Activated naive CD4-positive, alpha-beta T cell treated with anti-CD3 and anti-CD28 coated beads, Interleukin-2, amount 50 U/mL, for 24 hours (primary cell): ENCODE measurements around the gene CLEC4E.
"Not testable (repeated sequence)": the region's sequence is repeated elsewhere in the genome, so short reads cannot be mapped to it uniquely, and the experiment has no call there.

Experiments used
- H3K27ac Mint-ChIP-seq: one replicate; pipeline ENCODE4 v1.8.0; 2021; ENCODE audit warnings: mild to moderate bottlenecking, mixed read lengths
- H3K27me3 Mint-ChIP-seq: one replicate; pipeline ENCODE4 v1.8.0; 2021; ENCODE audit warnings: mixed read lengths
- H3K36me3 Mint-ChIP-seq: one replicate; pipeline ENCODE4 v1.8.0; 2021; ENCODE audit warnings: mixed read lengths
- H3K4me1 Mint-ChIP-seq: one replicate; pipeline ENCODE4 v1.8.0; 2021; ENCODE audit warnings: mixed read lengths
- H3K4me3 Mint-ChIP-seq: one replicate; pipeline ENCODE4 v1.8.0; 2021; ENCODE audit warnings: mild to moderate bottlenecking, mixed read lengths
- H3K9me3 Mint-ChIP-seq: one replicate; pipeline ENCODE4 v1.8.0; 2021; ENCODE audit warnings: mixed read lengths

The CLEC4E gene

DNA sequence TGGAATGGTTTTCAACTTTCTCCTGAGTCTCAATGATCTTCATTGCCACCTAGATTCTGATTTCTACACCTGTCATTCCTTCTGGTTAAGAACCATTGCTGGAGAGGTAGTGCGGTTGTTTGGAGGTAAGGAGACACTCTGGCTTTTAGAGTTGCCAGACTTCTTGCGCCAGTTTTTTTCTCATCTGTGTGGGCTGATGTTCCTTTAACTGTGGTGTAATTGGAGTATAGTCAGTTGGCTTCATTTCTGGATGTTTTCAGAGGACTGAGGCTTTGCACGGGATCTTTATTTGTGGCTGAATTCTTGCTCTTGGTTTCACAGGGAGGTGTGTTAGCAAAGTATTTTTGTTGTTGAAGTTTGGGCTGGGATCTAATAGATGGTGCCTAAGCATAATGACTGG is 33.1 kb downstream of the CLEC4E start:
- H3K9me3 Mint-ChIP-seq = no peaks in the 10 kb centered on the region
- H3K36me3 Mint-ChIP-seq = no peaks in the 10 kb centered on the region
- H3K4me1 Mint-ChIP-seq = no peaks in the 10 kb centered on the region
- no peak overlapping the region for H3K4me3 Mint-ChIP-seq
- no peak overlapping the region for H3K27ac Mint-ChIP-seq
- H3K27me3 Mint-ChIP-seq = peaks cover 5% of the 10 kb centered on the region

DNA sequence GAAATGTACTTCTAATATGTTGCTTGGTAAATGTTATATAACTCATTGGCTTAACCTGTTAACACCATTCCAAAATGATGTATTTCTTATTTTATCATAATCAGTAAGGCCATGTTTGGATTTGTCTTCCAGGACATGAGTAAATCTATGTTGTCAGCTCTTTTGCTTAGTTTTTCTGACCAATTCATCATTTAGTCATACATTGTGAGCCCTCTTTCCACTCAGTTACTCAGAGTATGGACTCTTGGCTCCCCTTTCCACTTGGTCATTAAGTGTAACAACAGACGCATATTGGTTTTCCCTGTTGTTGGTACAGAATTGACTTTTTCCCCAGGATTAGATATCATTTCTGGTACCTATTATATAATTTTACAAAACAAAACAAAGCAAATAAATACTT is 36.4 kb downstream of the CLEC4E start:
- H3K27ac Mint-ChIP-seq = no peak overlapping the region
- H3K9me3 Mint-ChIP-seq = no peaks in the 10 kb centered on the region
- peaks cover 5% of the 10 kb centered on the region for H3K4me1 Mint-ChIP-seq
- no peak overlapping the region for H3K4me3 Mint-ChIP-seq
- H3K27me3 Mint-ChIP-seq = peaks cover under 1% of the 10 kb centered on the region
- H3K36me3 Mint-ChIP-seq = no peaks in the 10 kb centered on the region

GRCh38 chr12:8501720-8502119 is 39.0 kb downstream of the CLEC4E start:
- H3K27me3 Mint-ChIP-seq = peaks cover 1% of the 10 kb centered on the region
- no peak overlapping the region for H3K27ac Mint-ChIP-seq
- no peaks in the 10 kb centered on the region for H3K36me3 Mint-ChIP-seq
- H3K9me3 Mint-ChIP-seq = no peaks in the 10 kb centered on the region
- peaks cover 5% of the 10 kb centered on the region for H3K4me1 Mint-ChIP-seq
- no peak overlapping the region for H3K4me3 Mint-ChIP-seq

- no peaks in the 10 kb centered on the region for H3K36me3 Mint-ChIP-seq
- H3K4me1 Mint-ChIP-seq = peaks cover 5% of the 10 kb centered on the region
- H3K27me3 Mint-ChIP-seq = peaks cover 1% of the 10 kb centered on the region
- no peaks in the 10 kb centered on the region for H3K9me3 Mint-ChIP-seq
- no peak overlapping the region for H3K4me3 Mint-ChIP-seq
- H3K27ac Mint-ChIP-seq = no peak overlapping the region
Observed at GRCh38 chr12:8499616-8500015, 41.1 kb downstream of the CLEC4E start.

- H3K36me3 Mint-ChIP-seq, H3K27ac Mint-ChIP-seq, H3K4me3 Mint-ChIP-seq, H3K27me3 Mint-ChIP-seq, H3K9me3 Mint-ChIP-seq: not testable (repeated sequence)
- peaks cover 20% of the 10 kb centered on the region for H3K4me1 Mint-ChIP-seq
Observed at GRCh38 chr12:8496074-8496473, 44.6 kb downstream of the CLEC4E start.

GRCh38 chr12:8495671-8496070 is 45.0 kb downstream of the CLEC4E start:
- H3K27ac Mint-ChIP-seq, H3K9me3 Mint-ChIP-seq, H3K27me3 Mint-ChIP-seq, H3K4me3 Mint-ChIP-seq, H3K36me3 Mint-ChIP-seq: not testable (repeated sequence)
- peaks cover 20% of the 10 kb centered on the region for H3K4me1 Mint-ChIP-seq

DNA sequence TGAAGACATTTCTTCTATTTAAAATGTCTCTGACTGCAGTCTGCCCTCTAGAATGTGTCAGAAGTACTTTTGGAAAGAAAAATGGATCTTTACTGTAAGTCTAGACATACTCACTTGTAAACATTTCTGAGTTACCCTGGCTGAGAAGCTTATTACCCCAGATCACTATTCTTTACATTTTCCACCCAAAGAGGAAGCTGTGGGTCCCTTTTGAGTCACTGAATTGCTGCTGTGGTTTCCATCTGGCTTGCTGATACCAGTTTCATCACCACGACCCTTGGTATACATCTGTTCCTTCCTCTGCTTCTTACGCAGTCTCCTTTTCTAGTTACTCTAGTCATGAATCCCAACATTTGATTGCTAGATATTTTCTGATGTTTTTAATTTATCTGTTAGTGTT is 47.6 kb downstream of the CLEC4E start:
- peak overlapping the region; percentile 61 for H3K27ac Mint-ChIP-seq
- H3K4me3 Mint-ChIP-seq = no peak overlapping the region
- peaks cover 20% of the 10 kb centered on the region for H3K4me1 Mint-ChIP-seq
- peaks cover 2% of the 10 kb centered on the region for H3K27me3 Mint-ChIP-seq
- no peaks in the 10 kb centered on the region for H3K36me3 Mint-ChIP-seq
- H3K9me3 Mint-ChIP-seq = peaks cover 7% of the 10 kb centered on the region

- no peak overlapping the region for H3K4me3 Mint-ChIP-seq
- no peak overlapping the region for H3K27ac Mint-ChIP-seq
- peaks cover 2% of the 10 kb centered on the region for H3K27me3 Mint-ChIP-seq
- H3K36me3 Mint-ChIP-seq = no peaks in the 10 kb centered on the region
- peaks cover 8% of the 10 kb centered on the region for H3K9me3 Mint-ChIP-seq
- H3K4me1 Mint-ChIP-seq = peaks cover 20% of the 10 kb centered on the region
Observed at GRCh38 chr12:8491646-8492530, 48.8 kb downstream of the CLEC4E start.
